SK-N-SH treated with all-trans-retinoic acid at 6 μM for 48 hours (cell line): ENCODE results near the gene LRRTM3.

Experiments used
- CSDC2 ChIP-seq: fragments of 250-450 bp; sonication (Bioruptor Pico); IDR thresholded peaks from 2 replicates; pipeline ENCODE4 v1.5.0; 2020; ENCODE audit warnings: mild to moderate bottlenecking, moderate library complexity
- PATZ1 ChIP-seq: fragments of 250-450 bp; sonication (Bioruptor Pico); IDR thresholded peaks from 2 replicates; pipeline ENCODE4 v1.8.0; 2020; ENCODE audit warnings: mild to moderate bottlenecking, moderate library complexity, borderline replicate concordance
- PPARA ChIP-seq: fragments of 250-450 bp; sonication (Bioruptor Pico); IDR thresholded peaks from 2 replicates; pipeline ENCODE4 v1.5.0; 2020; ENCODE audit warnings: mild to moderate bottlenecking, borderline replicate concordance
- RARB ChIP-seq: fragments of 250-450 bp; sonication (Bioruptor Pico); IDR thresholded peaks from 2 replicates; pipeline ENCODE4 v1.8.0; 2021; ENCODE audit warnings: mild to moderate bottlenecking, moderate library complexity
- SNAI2 ChIP-seq: fragments of 250-450 bp; sonication (Bioruptor Pico); IDR thresholded peaks from 2 replicates; pipeline ENCODE4 v1.5.0; 2020; ENCODE audit warnings: mild to moderate bottlenecking, moderate library complexity
- TCF4 ChIP-seq: fragments of 250-450 bp; sonication (Bioruptor Pico); IDR thresholded peaks from 2 replicates; pipeline ENCODE4 v1.8.0; 2021; ENCODE audit warnings: mild to moderate bottlenecking, moderate library complexity, borderline replicate concordance
- ZFP3 ChIP-seq: fragments of 250-450 bp; sonication (Bioruptor Pico); IDR thresholded peaks from 2 replicates; pipeline ENCODE4 v1.5.0; 2020; ENCODE audit warnings: mild to moderate bottlenecking, moderate library complexity
- ZNF70 ChIP-seq: fragments of 450-650 bp; formaldehyde crosslinking; IDR thresholded peaks from 2 replicates; pipeline ENCODE4 v1.5.0; 2020; ENCODE audit warnings: mild to moderate bottlenecking, moderate library complexity
- ZNF8 ChIP-seq: fragments of 450-650 bp; formaldehyde crosslinking; IDR thresholded peaks from 2 replicates; pipeline ENCODE4 v1.5.0; 2020; ENCODE audit warnings: mild to moderate bottlenecking, moderate library complexity

DNA sequence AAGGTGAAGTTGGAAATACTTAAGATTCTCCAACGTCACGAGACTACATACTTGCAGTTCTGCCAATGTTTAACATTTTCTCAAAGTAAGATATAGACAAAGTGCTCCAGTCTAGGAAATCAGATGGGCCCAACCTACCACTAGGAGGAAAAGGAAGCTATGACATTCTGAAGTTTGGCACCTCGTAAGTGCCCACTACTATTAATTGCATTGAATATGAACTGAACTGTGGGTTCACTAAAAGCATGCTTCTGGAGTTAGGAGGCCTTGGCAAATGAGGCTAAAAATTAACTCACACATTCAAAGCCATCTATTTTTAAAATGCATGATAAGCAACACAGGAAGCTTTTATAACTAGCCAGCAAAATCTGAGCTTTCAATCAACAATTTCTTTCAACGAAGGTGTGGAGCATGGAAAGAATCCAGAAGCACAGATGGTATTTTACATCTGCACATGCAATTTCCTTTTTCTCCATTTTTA lies 149.7 kb downstream of the LRRTM3 start:
- TF ChIP-seq ZNF8 (CRISPR knock-in tag) (no peak), ZNF70 (CRISPR knock-in tag) (no peak), ZFP3 (CRISPR knock-in tag) (no peak), RARB (no peak), CSDC2 (CRISPR knock-in tag) (no peak), TCF4 (no peak), PPARA (no peak), PATZ1 (CRISPR knock-in tag) (no peak), SNAI2 (CRISPR knock-in tag) (no peak)
